Liver (tissue), 3 donors: Measurements from ENCODE around the gene HNRNPUL1.

Source experiments
- ATF3 ChIP-seq: IDR thresholded peaks from 2 replicates; pipeline ENCODE4 v1.6.1; 2016; ENCODE audit warnings: antibody characterized with exemption
- CTCF ChIP-seq: fragments of 150-350 bp; IDR thresholded peaks from 2 replicates; pipeline ENCODE4 v1.5.1; 2017; ENCODE audit warnings: improper control_type of control experiment, low read depth, low read length; ENCODE audit not compliant: missing input control
- EGR1 ChIP-seq, 2 donors: IDR thresholded peaks; 2 replicates each; pipeline ENCODE4 v1.6.1; 2016 to 2018; ENCODE audit warnings: antibody characterized with exemption in 2 of 2, low read depth in 2 of 2
- FOXA1 ChIP-seq: IDR thresholded peaks from 2 replicates; pipeline ENCODE4 v1.6.1; 2016; ENCODE audit warnings: antibody characterized with exemption
- RAD21 ChIP-seq, 2 donors: IDR thresholded peaks; 2 replicates each; pipeline ENCODE4 v1.6.1; 2016; ENCODE audit warnings: antibody characterized with exemption in 2 of 2, mild to moderate bottlenecking in 2 of 2
- TAF1 ChIP-seq: conservative IDR thresholded peaks from 2 replicates; pipeline ENCODE4 v1.6.1; 2016; ENCODE audit warnings: antibody characterized with exemption, mild to moderate bottlenecking
- YY1 ChIP-seq: IDR thresholded peaks from 2 replicates; pipeline ENCODE4 v1.6.1; 2016; ENCODE audit warnings: antibody characterized with exemption, mild to moderate bottlenecking
- TF ChIP-seq, protein P1 (sequence below): IDR thresholded peaks from 2 replicates; pipeline ENCODE4 v1.6.1; 2016; ENCODE audit warnings: antibody characterized with exemption
- TF ChIP-seq, protein P2 (sequence below): IDR thresholded peaks from 2 replicates; pipeline ENCODE4 v1.6.1; 2016; ENCODE audit warnings: antibody characterized with exemption, mild to moderate bottlenecking
- donor health status: healthy.
- donor health status: healthy.

DNA sequence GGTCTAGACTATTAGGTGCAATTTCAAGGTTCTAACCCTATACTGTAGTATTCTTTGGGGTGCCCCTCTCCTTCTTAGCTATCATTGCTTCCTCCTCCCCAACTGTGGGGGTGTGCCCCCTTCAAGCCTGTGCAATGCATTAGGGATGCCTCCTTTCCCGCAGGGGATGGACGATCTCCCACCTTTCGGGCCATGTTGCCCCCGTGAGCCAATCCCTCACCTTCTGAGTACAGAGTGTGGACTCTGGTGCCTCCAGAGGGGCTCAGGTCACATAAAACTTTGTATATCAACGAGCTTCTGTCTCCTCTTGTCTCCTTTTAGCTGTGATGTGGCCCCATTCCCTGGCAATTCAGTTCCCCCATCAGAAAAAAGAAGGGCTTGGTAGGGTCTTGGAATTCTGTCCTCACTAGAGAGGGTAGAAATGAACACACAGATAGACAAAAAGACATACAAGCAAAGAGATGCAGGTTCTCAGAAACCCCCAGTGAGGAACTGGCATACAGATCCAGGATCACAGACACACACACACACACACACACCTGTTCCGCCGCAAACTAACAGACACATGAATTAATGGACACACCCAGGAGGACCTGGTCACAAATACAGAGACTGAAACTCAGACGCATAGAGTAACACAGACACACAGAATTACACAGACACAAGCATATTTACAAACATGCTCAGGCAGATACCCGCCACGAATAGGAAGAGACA, 2.5 kb upstream of the HNRNPUL1 start:
- no peak for TF ChIP-seq TAF1
- TF ChIP-seq, protein P1, sequence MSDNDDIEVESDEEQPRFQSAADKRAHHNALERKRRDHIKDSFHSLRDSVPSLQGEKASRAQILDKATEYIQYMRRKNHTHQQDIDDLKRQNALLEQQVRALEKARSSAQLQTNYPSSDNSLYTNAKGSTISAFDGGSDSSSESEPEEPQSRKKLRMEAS, result no peak
- TF ChIP-seq CTCF, result no peak
- TF ChIP-seq, protein P2, sequence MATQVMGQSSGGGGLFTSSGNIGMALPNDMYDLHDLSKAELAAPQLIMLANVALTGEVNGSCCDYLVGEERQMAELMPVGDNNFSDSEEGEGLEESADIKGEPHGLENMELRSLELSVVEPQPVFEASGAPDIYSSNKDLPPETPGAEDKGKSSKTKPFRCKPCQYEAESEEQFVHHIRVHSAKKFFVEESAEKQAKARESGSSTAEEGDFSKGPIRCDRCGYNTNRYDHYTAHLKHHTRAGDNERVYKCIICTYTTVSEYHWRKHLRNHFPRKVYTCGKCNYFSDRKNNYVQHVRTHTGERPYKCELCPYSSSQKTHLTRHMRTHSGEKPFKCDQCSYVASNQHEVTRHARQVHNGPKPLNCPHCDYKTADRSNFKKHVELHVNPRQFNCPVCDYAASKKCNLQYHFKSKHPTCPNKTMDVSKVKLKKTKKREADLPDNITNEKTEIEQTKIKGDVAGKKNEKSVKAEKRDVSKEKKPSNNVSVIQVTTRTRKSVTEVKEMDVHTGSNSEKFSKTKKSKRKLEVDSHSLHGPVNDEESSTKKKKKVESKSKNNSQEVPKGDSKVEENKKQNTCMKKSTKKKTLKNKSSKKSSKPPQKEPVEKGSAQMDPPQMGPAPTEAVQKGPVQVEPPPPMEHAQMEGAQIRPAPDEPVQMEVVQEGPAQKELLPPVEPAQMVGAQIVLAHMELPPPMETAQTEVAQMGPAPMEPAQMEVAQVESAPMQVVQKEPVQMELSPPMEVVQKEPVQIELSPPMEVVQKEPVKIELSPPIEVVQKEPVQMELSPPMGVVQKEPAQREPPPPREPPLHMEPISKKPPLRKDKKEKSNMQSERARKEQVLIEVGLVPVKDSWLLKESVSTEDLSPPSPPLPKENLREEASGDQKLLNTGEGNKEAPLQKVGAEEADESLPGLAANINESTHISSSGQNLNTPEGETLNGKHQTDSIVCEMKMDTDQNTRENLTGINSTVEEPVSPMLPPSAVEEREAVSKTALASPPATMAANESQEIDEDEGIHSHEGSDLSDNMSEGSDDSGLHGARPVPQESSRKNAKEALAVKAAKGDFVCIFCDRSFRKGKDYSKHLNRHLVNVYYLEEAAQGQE, result no peak
- no peak for TF ChIP-seq EGR1 (IDR thresholded peaks at IDR 0.05; ENCODE audit: low read depth in 2 of 2)
- no peak for TF ChIP-seq RAD21 (IDR thresholded peaks at IDR 0.05)
- no peak for TF ChIP-seq FOXA1
- no peak for TF ChIP-seq ATF3
- TF ChIP-seq YY1, result no peak
